NCI-H128 (cell line): Measurements from ENCODE around the gene UCP3.

Experiments used
- DNase-seq: peaks from one replicate; lab custom pipeline; 2025; ENCODE audit not compliant: unreplicated experiment; lab: John Stamatoyannopoulos, UW

UCP3 gene

GRCh38 chr11:73978576-73979086, 30.3 kb downstream of the UCP3 start:
- no peak for DNase-seq

- no peak for DNase-seq
Measured at GRCh38 chr11:73977856-73978519, 30.9 kb downstream of the UCP3 start.

- no peak for DNase-seq
Measured at GRCh38 chr11:73976451-73977151, 32.3 kb downstream of the UCP3 start.

DNA sequence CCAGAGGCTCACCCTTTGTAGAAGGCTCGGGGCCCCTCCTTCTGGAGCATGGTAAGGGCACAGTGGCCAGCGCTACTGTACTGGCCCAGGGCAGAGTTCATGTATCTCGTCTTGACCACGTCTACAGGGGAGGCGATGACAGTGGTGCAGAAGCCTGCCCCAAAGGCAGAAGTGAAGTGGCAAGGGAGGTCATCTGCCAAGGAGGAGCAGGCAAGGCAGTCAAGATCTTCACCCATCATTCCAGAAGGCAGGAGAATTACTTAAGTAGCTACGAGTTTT, 33.5 kb downstream of the UCP3 start:
- no peak for DNase-seq

DNA sequence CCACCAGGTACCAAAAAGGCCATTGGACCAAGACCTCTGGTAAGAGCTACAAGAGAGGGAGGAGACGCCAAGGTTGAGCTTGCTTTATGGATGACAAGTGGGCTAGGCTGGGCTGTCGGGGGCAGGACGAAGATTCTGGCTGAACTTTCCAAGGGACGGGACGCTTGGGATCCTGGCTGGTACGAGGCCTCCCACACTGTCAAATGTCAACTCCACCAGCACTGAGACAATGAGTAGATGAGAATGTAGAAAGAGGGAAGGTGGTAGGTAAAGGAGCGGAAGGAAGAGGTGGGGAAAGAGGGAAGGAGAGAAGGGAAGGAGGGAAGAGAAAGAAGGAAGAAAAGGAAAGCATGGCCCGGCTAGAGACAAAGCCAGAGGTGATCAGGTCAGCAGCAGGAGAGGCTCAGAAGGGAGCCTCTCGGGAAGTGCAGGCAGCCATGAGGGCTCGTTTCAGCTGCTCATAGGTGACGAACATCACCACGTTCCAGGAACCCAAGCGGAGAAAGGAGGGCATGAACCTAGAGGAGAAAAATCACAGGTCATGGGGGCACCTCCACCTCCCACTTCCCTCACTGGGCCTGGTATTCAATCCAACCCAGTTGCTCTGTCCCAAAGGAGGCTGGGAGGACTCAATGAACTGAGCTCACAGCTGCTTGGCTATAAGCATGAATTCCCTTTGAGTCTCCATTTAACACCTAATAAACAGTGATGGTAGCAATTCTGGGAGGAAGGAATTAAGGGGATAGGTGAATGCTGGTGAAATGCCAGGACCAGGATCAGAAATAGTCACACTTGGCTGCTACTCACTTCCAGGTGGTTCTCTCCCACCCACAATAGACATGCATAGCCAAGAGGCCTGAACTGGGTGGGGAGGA, 34.0 kb downstream of the UCP3 start:
- DNase-seq = no peak

GRCh38 chr11:73972620-73973449, 36.0 kb downstream of the UCP3 start:
- DNase-seq = no peak

- no peak for DNase-seq
Measured at GRCh38 chr11:73972187-73972586, 36.7 kb downstream of the UCP3 start.

DNA sequence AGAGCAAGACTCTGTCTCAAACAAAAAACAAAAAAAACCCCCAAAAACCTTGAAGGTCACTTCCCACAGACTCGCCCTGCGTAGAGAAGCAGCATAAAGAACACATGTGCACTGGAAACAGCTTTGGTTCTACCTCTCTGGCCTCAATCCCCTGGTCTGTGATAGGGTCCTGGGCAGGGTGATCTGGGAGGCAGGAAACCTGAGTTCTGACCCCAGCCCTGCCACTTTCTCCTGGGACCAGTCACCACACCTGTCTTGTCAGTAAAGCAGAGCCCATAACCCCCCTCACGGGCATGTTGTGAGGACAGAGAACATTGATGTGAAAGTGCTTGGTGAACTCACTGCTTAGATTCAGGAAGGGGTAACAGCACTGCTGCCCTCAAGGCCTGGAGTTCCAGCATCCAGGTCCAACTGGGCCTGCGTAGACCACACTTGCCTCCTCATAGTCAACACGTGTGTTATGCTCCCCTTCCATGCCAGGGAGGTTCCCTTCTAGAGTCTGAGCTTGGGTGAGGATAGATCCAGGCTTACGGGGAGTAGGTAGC, 37.6 kb downstream of the UCP3 start:
- no peak for DNase-seq

DNA sequence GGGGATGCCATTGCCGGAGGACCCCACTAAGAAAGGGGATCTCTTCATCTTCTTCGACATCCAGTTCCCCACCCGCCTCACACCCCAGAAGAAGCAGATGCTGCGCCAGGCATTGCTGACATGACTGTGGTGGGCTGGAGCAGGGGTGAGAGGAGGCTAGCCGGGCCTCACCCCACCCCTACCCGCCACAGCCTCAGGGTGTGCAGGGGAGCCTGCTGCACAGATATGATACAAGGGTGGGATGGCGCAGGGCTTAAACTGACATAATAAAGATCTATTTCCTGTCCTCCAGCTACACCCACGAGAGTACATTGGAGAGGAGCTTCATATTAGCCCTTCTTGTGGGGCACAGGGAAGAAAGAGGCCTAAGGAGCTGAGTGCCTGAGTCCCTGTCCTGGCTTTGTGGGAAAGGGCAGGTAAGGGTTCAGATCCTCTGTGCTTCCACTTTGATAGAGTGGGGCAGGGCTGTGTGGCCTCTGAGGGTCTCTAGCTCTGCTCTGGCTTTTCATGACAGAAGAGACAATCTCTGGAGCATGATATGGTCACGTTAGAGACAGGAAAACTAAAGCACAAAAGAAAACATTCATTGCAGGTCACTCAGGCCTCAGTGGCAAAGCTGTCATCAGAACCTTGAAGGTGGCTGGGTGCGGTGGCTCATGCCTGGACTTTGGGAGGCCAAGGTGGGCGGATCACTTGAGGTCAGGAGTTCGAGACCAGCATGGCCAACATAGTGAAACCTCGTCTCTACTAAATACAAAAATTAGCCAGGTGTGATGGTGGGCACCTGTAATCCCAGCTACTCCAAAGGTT, 38.7 kb downstream of the UCP3 start:
- DNase-seq = no peak

DNA sequence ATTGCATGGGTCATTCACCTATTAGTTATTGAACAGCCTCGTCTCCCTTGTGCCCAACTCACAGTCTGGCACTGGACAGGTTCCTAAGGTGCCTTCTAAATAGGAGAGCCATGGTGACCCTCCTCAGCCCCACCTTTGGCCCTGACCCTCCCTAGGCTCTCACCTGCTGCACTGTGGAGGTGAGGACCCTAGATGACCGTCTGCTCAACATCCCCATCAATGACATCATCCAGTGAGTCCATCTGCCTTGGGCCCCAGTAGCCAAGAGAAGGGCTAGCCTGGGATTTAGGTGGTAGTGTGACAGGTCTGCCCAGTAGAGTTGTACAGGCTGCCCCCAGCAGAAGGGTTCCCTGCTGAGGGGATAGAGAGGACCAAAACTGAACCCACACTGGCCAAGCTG, 39.8 kb downstream of the UCP3 start:
- no peak for DNase-seq

- DNase-seq = no peak
Measured at GRCh38 chr11:73968356-73968966, 40.4 kb downstream of the UCP3 start.

GRCh38 chr11:73965764-73966121, 43.1 kb downstream of the UCP3 start:
- DNase-seq = no peak

DNA sequence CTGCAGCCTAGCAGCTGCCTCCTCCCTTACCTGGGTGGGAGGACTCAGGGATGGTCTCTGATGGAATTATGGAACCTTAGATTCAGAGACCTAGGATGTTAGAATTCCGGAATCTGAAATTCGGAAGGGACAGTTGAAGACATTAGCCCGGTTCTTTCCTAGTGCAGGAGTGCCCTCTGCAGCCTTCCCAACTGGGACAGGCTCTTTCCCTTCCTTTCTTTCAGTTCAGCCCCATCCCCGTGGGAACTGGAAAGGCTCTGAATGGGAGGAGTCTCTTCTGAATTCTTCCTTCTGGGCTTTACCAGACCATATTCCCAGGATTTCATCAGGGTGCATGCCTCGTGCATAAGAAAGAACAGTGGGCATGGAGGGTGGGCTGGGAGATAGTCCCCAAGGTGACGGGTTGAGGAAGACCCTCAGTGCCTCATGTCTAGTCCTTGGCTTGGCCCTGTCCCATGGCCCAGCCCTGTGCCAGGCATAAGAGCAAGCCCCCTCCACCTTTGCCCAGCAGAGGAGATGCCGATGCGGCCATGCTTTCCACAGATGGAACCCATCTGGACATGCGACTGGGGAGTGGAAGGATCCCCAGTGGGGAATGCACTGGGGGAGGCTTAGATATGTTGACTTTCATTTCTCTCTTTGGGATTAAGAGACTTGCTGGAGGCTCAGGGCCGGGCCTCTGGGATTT, 43.7 kb downstream of the UCP3 start:
- DNase-seq = no peak

GRCh38 chr11:73963861-73964260, 45.0 kb downstream of the UCP3 start:
- DNase-seq = no peak

- no peak for DNase-seq
Measured at GRCh38 chr11:73962101-73962705, 46.7 kb downstream of the UCP3 start.

GRCh38 chr11:73961321-73961720, 47.6 kb downstream of the UCP3 start:
- DNase-seq = no peak

DNA sequence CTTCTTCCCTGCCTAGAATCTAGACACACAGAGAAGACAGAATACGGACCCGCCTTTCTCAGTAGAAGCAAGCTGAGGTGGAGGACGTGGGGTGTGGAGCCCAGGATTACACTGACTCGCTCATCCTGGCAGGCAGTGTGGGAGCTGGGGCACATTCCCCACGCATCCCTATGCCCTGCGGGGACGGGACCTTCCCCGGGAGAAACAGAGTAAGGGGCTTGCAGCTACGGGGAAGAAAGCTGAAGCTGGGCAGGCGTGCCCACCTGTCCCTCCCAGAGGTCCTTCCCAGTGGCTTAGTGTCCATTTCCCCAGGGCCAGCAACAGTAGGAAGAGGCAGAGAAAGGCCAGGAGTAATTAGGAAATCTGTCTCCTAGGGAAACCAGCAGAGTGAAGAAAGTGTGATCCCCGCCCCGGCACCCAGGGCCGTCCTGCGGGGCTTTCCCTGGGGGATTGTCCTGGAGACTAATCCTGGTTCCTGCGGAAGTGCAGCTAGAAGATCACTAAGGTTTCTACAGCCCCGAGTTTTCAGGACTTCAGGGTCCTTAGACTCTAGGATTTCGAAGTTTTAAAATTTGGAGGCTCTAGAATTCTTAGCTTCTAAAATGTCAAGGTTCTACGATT, 50.3 kb downstream of the UCP3 start:
- DNase-seq = no peak
